HepG2 (cell line): ENCODE results near the gene PCED1B.

ENCODE experiments used
- ATF6 ChIP-seq: sonication (generic); formaldehyde crosslinking; conservative IDR thresholded peaks from 2 replicates; pipeline ENCODE4 v1.4.0; 2020; ENCODE audit warnings: missing genetic modification reagents
- BCLAF1 ChIP-seq: fragments of 450-650 bp; IDR thresholded peaks from 2 replicates; pipeline ENCODE4 v1.6.1; 2017; ENCODE audit warnings: mild to moderate bottlenecking
- ZNF343 ChIP-seq: sonication (generic); formaldehyde crosslinking; IDR thresholded peaks from 2 replicates; pipeline ENCODE4 v1.4.0; 2020; ENCODE audit warnings: mild to moderate bottlenecking, missing genetic modification reagents
- ZNF720 ChIP-seq: sonication (generic); formaldehyde crosslinking; IDR thresholded peaks from 2 replicates; pipeline ENCODE4 v1.4.0; 2020; ENCODE audit warnings: missing genetic modification reagents
- TF ChIP-seq, protein P1 (sequence below): conservative IDR thresholded peaks from 2 replicates; pipeline ENCODE4 v1.6.1; 2018; ENCODE audit warnings: missing genetic modification reagents

GRCh38 chr12:47105914-47106674, 26.7 kb downstream of the PCED1B start:
- TF ChIP-seq ZNF343 (CRISPR knock-in tag), result no peak
- TF ChIP-seq ZNF720 (CRISPR knock-in tag), result no peak
- TF ChIP-seq BCLAF1, result no peak
- TF ChIP-seq ATF6 (CRISPR knock-in tag), result no peak
- TF ChIP-seq, protein P1, sequence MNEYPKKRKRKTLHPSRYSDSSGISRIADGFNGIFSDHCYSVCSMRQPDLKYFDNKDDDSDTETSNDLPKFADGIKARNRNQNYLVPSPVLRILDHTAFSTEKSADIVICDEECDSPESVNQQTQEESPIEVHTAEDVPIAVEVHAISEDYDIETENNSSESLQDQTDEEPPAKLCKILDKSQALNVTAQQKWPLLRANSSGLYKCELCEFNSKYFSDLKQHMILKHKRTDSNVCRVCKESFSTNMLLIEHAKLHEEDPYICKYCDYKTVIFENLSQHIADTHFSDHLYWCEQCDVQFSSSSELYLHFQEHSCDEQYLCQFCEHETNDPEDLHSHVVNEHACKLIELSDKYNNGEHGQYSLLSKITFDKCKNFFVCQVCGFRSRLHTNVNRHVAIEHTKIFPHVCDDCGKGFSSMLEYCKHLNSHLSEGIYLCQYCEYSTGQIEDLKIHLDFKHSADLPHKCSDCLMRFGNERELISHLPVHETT, result no peak
